GM23248 (cell line): Measurements from ENCODE around the gene GRID2.

Source experiments
- EZH2 ChIP-seq: fragments of 200-600 bp; sonication (generic); IDR thresholded peaks from 2 replicates; pipeline ENCODE4 v1.6.1; 2018; ENCODE audit warnings: antibody characterized with exemption, mild to moderate bottlenecking; ENCODE audit not compliant: insufficient read depth, poor library complexity, severe bottlenecking
- EZH2phosphoT487 ChIP-seq: fragments of 200-600 bp; sonication (generic); IDR thresholded peaks from 2 replicates; pipeline ENCODE4 v1.6.1; 2018; ENCODE audit warnings: antibody characterized with exemption, moderate library complexity, mild to moderate bottlenecking, low read depth; ENCODE audit not compliant: insufficient read depth

- TF ChIP-seq EZH2 (no peak), EZH2phosphoT487 (no peak)
Measured at GRCh38 chr4:92406488-92406887, 102.7 kb downstream of the GRID2 start.
